Activated CD8-positive, alpha-beta memory T cell treated with anti-CD3 and anti-CD28 coated beads for 4 hours (primary cell): ENCODE results near the gene COL4A3.

ENCODE experiments used
- DNase-seq, 2 donors: peaks; one replicate each; pipeline ENCODE4 v3.0.0-alpha.2; 2020; ENCODE audit warnings: low read depth in 2 of 2

Gene COL4A3

GRCh38 chr2:227163998-227164762 is at the start of gene COL4A3, which contains the start of gene COL4A4:
Gene COL4A3 (plus strand): TSS chr2:227164624. CDS start chr2:227164727, 103 bp downstream.
Gene COL4A4 (minus strand): TSS chr2:227164205. CDS start chr2:227147483, 16,722 bp downstream.
- no peak for DNase-seq

- DNase-seq, result no peak
Measured at GRCh38 chr2:227115761-227116160, 48.7 kb upstream of the COL4A3 start.

GRCh38 chr2:227117027-227117426 is 47.4 kb upstream of the COL4A3 start:
- DNase-seq, result no peak

GRCh38 chr2:227117852-227118251 is 46.6 kb upstream of the COL4A3 start:
- no peak for DNase-seq

GRCh38 chr2:227118353-227118752 is 46.1 kb upstream of the COL4A3 start:
- no peak for DNase-seq

GRCh38 chr2:227123697-227124096 is 40.7 kb upstream of the COL4A3 start:
- no peak for DNase-seq

GRCh38 chr2:227124811-227125210 is 39.6 kb upstream of the COL4A3 start:
- DNase-seq, result no peak

GRCh38 chr2:227125506-227125905 is 38.9 kb upstream of the COL4A3 start:
- DNase-seq, result no peak

GRCh38 chr2:227127201-227127600 is 37.2 kb upstream of the COL4A3 start:
- DNase-seq, result no peak

GRCh38 chr2:227130636-227131035 is 33.8 kb upstream of the COL4A3 start:
- DNase-seq, result no peak

GRCh38 chr2:227132986-227133385 is 31.4 kb upstream of the COL4A3 start:
- DNase-seq, result no peak

GRCh38 chr2:227134591-227134990 is 29.8 kb upstream of the COL4A3 start:
- DNase-seq, result no peak

- no peak for DNase-seq
Measured at GRCh38 chr2:227141301-227141700, 23.1 kb upstream of the COL4A3 start.

- no peak for DNase-seq
Measured at GRCh38 chr2:227143895-227144294, 20.5 kb upstream of the COL4A3 start.

- DNase-seq, result no peak
Measured at GRCh38 chr2:227146456-227146855, 18.0 kb upstream of the COL4A3 start.

- DNase-seq, result no peak
Measured at GRCh38 chr2:227147023-227147422, 17.4 kb upstream of the COL4A3 start.

- no peak for DNase-seq
Measured at GRCh38 chr2:227148106-227148505, 16.3 kb upstream of the COL4A3 start.

- DNase-seq, result no peak
Measured at GRCh38 chr2:227150222-227150936, 14.0 kb upstream of the COL4A3 start.

GRCh38 chr2:227152093-227152766 is 12.2 kb upstream of the COL4A3 start:
- DNase-seq, result no peak

- DNase-seq, result no peak
Measured at GRCh38 chr2:227153307-227153706, 11.1 kb upstream of the COL4A3 start.

GRCh38 chr2:227153758-227154486 is 10.5 kb upstream of the COL4A3 start:
- no peak for DNase-seq
